Cerebellar nuclear complex (tissue), 1 donor: ENCODE data around the gene TSPAN13.

ENCODE experiments used
- DNase-seq, 2 experiments: peaks; one replicate each; lab custom pipeline; 2025; lab: John Stamatoyannopoulos, UW

The TSPAN13 gene

GRCh38 chr7:16812542-16813231, 59.1 kb downstream of the TSPAN13 start:
- DNase-seq: no peak

GRCh38 chr7:16813232-16813616, 59.7 kb downstream of the TSPAN13 start:
- no peak for DNase-seq

- DNase-seq: no peak
Observed at GRCh38 chr7:16815001-16815400, 61.4 kb downstream of the TSPAN13 start.

- no peak for DNase-seq
Observed at GRCh38 chr7:16816824-16817223, 63.3 kb downstream of the TSPAN13 start.

- no peak for DNase-seq
Observed at GRCh38 chr7:16817536-16817935, 64.0 kb downstream of the TSPAN13 start.

- no peak for DNase-seq
Observed at GRCh38 chr7:16818732-16819131, 65.2 kb downstream of the TSPAN13 start.

GRCh38 chr7:16822029-16822428, 68.5 kb downstream of the TSPAN13 start:
- no peak for DNase-seq

- no peak for DNase-seq
Observed at GRCh38 chr7:16826060-16826459, 72.5 kb downstream of the TSPAN13 start.

GRCh38 chr7:16833373-16833772, 79.8 kb downstream of the TSPAN13 start:
- DNase-seq: no peak
